Osteocyte (in vitro differentiated cells): ENCODE results near the gene SP110. TPM values are rescaled to one million over a fixed set of nuclear protein-coding genes. Genes with fewer than 3 reads are reported as not detected.

Source experiments
- DNase-seq: peaks from one replicate; pipeline ENCODE4 v3.0.0; 2021; ENCODE audit warnings: mixed read lengths; ENCODE audit not compliant: unreplicated experiment; ENCODE audit errors: extremely low spot score
- H3K27ac Mint-ChIP-seq: one replicate; pipeline ENCODE4 v1.8.0; 2021; ENCODE audit warnings: mild to moderate bottlenecking, mixed read lengths; ENCODE audit not compliant: unreplicated experiment
- H3K27me3 Mint-ChIP-seq: one replicate; pipeline ENCODE4 v1.8.0; 2021; ENCODE audit warnings: mixed read lengths; ENCODE audit not compliant: unreplicated experiment
- H3K36me3 Mint-ChIP-seq: one replicate; pipeline ENCODE4 v1.8.0; 2021; ENCODE audit warnings: mixed read lengths; ENCODE audit not compliant: unreplicated experiment
- H3K4me1 Mint-ChIP-seq: one replicate; pipeline ENCODE4 v1.8.0; 2021; ENCODE audit warnings: mixed read lengths; ENCODE audit not compliant: unreplicated experiment
- H3K4me3 Mint-ChIP-seq: one replicate; pipeline ENCODE4 v1.8.0; 2021; ENCODE audit warnings: mild to moderate bottlenecking, moderate library complexity, mixed read lengths; ENCODE audit not compliant: unreplicated experiment
- H3K9me3 Mint-ChIP-seq: one replicate; pipeline ENCODE4 v1.8.0; 2021; ENCODE audit warnings: mixed read lengths; ENCODE audit not compliant: unreplicated experiment
- CTCF ChIP-seq: fragments of 200-600 bp; sonication (generic); IDR thresholded peaks from 2 replicates; pipeline ENCODE4 v1.5.0; 2021; ENCODE audit warnings: antibody characterized with exemption, mild to moderate bottlenecking, moderate library complexity
- total RNA-seq: library from RNA; stranded (reverse); gene quantifications from 2 replicates; pipeline ENCODE4 v1.2.1, GENCODE V29; 2021

The SP110 gene
- total RNA-seq, 1 donor from 2014 or later, result 23.6 TPM

GRCh38 chr2:230179907-230180306 lies 39.9 kb downstream of the SP110 start:
- no peaks in the 10 kb centered on the region for H3K4me1 Mint-ChIP-seq
- peaks cover 68% of the 10 kb centered on the region for H3K36me3 Mint-ChIP-seq
- peak; percentile 76 for DNase-seq
- no peak overlapping the region for H3K27ac Mint-ChIP-seq
- H3K27me3 Mint-ChIP-seq, result no peaks in the 10 kb centered on the region
- no peaks in the 10 kb centered on the region for H3K9me3 Mint-ChIP-seq
- TF ChIP-seq CTCF, result no peak
- no peak overlapping the region for H3K4me3 Mint-ChIP-seq

GRCh38 chr2:230178546-230179485 lies 41.0 kb downstream of the SP110 start:
- H3K4me3 Mint-ChIP-seq, result no peak overlapping the region
- no peaks in the 10 kb centered on the region for H3K4me1 Mint-ChIP-seq
- no peak for TF ChIP-seq CTCF
- peaks cover 62% of the 10 kb centered on the region for H3K36me3 Mint-ChIP-seq
- no peaks in the 10 kb centered on the region for H3K9me3 Mint-ChIP-seq
- no peak overlapping the region for H3K27ac Mint-ChIP-seq
- peak; percentile 63 for DNase-seq
- H3K27me3 Mint-ChIP-seq, result no peaks in the 10 kb centered on the region

- DNase-seq, result peak; percentile 54
- no peaks in the 10 kb centered on the region for H3K9me3 Mint-ChIP-seq
- H3K27ac Mint-ChIP-seq, result no peak overlapping the region
- H3K27me3 Mint-ChIP-seq, result no peaks in the 10 kb centered on the region
- H3K4me3 Mint-ChIP-seq, result no peak overlapping the region
- H3K36me3 Mint-ChIP-seq, result peaks cover 63% of the 10 kb centered on the region
- no peaks in the 10 kb centered on the region for H3K4me1 Mint-ChIP-seq
- TF ChIP-seq CTCF, result no peak
These were observed 42.8 kb downstream of the SP110 start for GRCh38 chr2:230176996-230177395.

- H3K4me3 Mint-ChIP-seq, result no peak overlapping the region
- H3K4me1 Mint-ChIP-seq, result no peaks in the 10 kb centered on the region
- H3K36me3 Mint-ChIP-seq, result peaks cover 40% of the 10 kb centered on the region
- H3K27me3 Mint-ChIP-seq, result no peaks in the 10 kb centered on the region
- DNase-seq, result peak; percentile 67
- TF ChIP-seq CTCF, result no peak
- H3K27ac Mint-ChIP-seq, result no peak overlapping the region
- H3K9me3 Mint-ChIP-seq, result no peaks in the 10 kb centered on the region
These were observed 45.3 kb downstream of the SP110 start for GRCh38 chr2:230174466-230174865.

GRCh38 chr2:230172852-230173251 lies 46.9 kb downstream of the SP110 start:
- peaks cover 37% of the 10 kb centered on the region for H3K36me3 Mint-ChIP-seq

More at GRCh38 chr2:230172852-230173251, 46.9 kb downstream of the SP110 start:
- H3K27me3 Mint-ChIP-seq, result no peaks in the 10 kb centered on the region
- H3K27ac Mint-ChIP-seq, result no peak overlapping the region
- H3K4me1 Mint-ChIP-seq, result no peaks in the 10 kb centered on the region
- no peaks in the 10 kb centered on the region for H3K9me3 Mint-ChIP-seq
- no peak overlapping the region for H3K4me3 Mint-ChIP-seq
- TF ChIP-seq CTCF, result no peak
- peak; percentile 68 for DNase-seq
